Endothelial cell (in vitro differentiated cells): ENCODE measurements around the gene VPS51. TPM values are rescaled to one million over a fixed set of nuclear protein-coding genes. Genes with fewer than 3 reads are reported as not detected.
"Not testable (repeated sequence)": the region's sequence is repeated elsewhere in the genome, so short reads cannot be mapped to it uniquely, and the experiment has no call there.

Source experiments
- DNase-seq: peaks from one replicate; pipeline ENCODE4 v3.0.0; 2021; ENCODE audit warnings: low spot score
- H3K27ac Mint-ChIP-seq: one replicate; pipeline ENCODE4 v1.8.0; 2021; ENCODE audit warnings: mixed read lengths, inconsistent platforms; ENCODE audit not compliant: unreplicated experiment
- H3K27me3 Mint-ChIP-seq: one replicate; pipeline ENCODE4 v1.8.0; 2021; ENCODE audit warnings: mild to moderate bottlenecking, moderate library complexity, mixed read lengths, inconsistent platforms; ENCODE audit not compliant: unreplicated experiment
- H3K36me3 Mint-ChIP-seq: one replicate; pipeline ENCODE4 v1.8.0; 2021; ENCODE audit warnings: mild to moderate bottlenecking, low read depth, mixed read lengths, inconsistent platforms; ENCODE audit not compliant: unreplicated experiment
- H3K4me1 Mint-ChIP-seq: one replicate; pipeline ENCODE4 v1.8.0; 2021; ENCODE audit warnings: mild to moderate bottlenecking, mixed read lengths, inconsistent platforms; ENCODE audit not compliant: unreplicated experiment
- H3K4me3 Mint-ChIP-seq: one replicate; pipeline ENCODE4 v1.8.0; 2021; ENCODE audit warnings: mild to moderate bottlenecking, mixed read lengths, inconsistent platforms; ENCODE audit not compliant: unreplicated experiment
- H3K9me3 Mint-ChIP-seq: one replicate; pipeline ENCODE4 v1.8.0; 2021; ENCODE audit warnings: mixed read lengths, inconsistent platforms; ENCODE audit not compliant: unreplicated experiment
- CTCF ChIP-seq: fragments of 200-600 bp; sonication (generic); IDR thresholded peaks from one replicate; pipeline ENCODE4 v1.5.0; 2021; ENCODE audit warnings: antibody characterized with exemption; ENCODE audit not compliant: unreplicated experiment
- total RNA-seq: library from RNA; stranded (reverse); fragmentation: NEBNext Ultra II Directional; extraction: Animal tissue kit (Norgen Biotek cat#: 25700); gene quantifications from one replicate; pipeline ENCODE4 v1.2.1, GENCODE V29; 2021; ENCODE audit not compliant: unreplicated experiment

The VPS51 gene
- total RNA-seq, 1 donor from 2014 or later = 161 TPM

GRCh38 chr11:65115361-65116082 is 19.5 kb downstream of the VPS51 start:
- peaks cover 28% of the 10 kb centered on the region for H3K27me3 Mint-ChIP-seq
- TF ChIP-seq CTCF = no peak
- H3K27ac Mint-ChIP-seq = no peak overlapping the region
- H3K4me1 Mint-ChIP-seq = peaks cover 14% of the 10 kb centered on the region
- H3K9me3 Mint-ChIP-seq = no peaks in the 10 kb centered on the region
- H3K4me3 Mint-ChIP-seq = peak overlapping the region; percentile 62
- H3K36me3 Mint-ChIP-seq = peaks cover 29% of the 10 kb centered on the region
- DNase-seq = no peak

- H3K27ac Mint-ChIP-seq = no peak overlapping the region
- DNase-seq = peak; percentile 34
- H3K4me3 Mint-ChIP-seq = peak overlapping the region; percentile 88
- peaks cover 20% of the 10 kb centered on the region for H3K4me1 Mint-ChIP-seq
- H3K9me3 Mint-ChIP-seq = no peaks in the 10 kb centered on the region
- no peak for TF ChIP-seq CTCF
- peaks cover 28% of the 10 kb centered on the region for H3K27me3 Mint-ChIP-seq
- H3K36me3 Mint-ChIP-seq = peaks cover 32% of the 10 kb centered on the region
These were observed 20.6 kb downstream of the VPS51 start for GRCh38 chr11:65116370-65117205.

- Mint-ChIP-seq H3K9me3 (no peaks in the 10 kb centered on the region), H3K27me3 (peaks cover 32% of the 10 kb centered on the region), H3K27ac (peak within 1 kb of the TSS; percentile 77), H3K4me1 (peaks cover 28% of the 10 kb centered on the region), H3K4me3 (peak within 1 kb of the TSS; percentile 88), H3K36me3 (peaks cover 35% of the 10 kb centered on the region)
- peak; percentile 95 for TF ChIP-seq CTCF
- peak; percentile 98 for DNase-seq
These were observed 21.4 kb downstream of the VPS51 start, which contains the start of gene ZNHIT2 for GRCh38 chr11:65117206-65118096. ZNHIT2 (minus strand) TSS chr11:65117701; CDS start chr11:65117653, 48 bp downstream.

- Mint-ChIP-seq H3K27me3 (peaks cover 29% of the 10 kb centered on the region), H3K36me3 (peaks cover 34% of the 10 kb centered on the region), H3K9me3 (no peaks in the 10 kb centered on the region), H3K27ac (peak overlapping the region; percentile 77), H3K4me1 (peaks cover 27% of the 10 kb centered on the region), H3K4me3 (peak overlapping the region; percentile 87)
- peak; percentile 52 for TF ChIP-seq CTCF
- no peak for DNase-seq
These were observed 22.3 kb downstream of the VPS51 start for GRCh38 chr11:65118097-65118837.

GRCh38 chr11:65118891-65119669 is 23.1 kb downstream of the VPS51 start:
- peaks cover 23% of the 10 kb centered on the region for H3K4me1 Mint-ChIP-seq
- not testable (repeated sequence) for H3K9me3 Mint-ChIP-seq, DNase-seq
- H3K36me3 Mint-ChIP-seq = peaks cover 26% of the 10 kb centered on the region
- peaks cover 22% of the 10 kb centered on the region for H3K27me3 Mint-ChIP-seq
- peak overlapping the region; percentile 83 for H3K27ac Mint-ChIP-seq
- peak overlapping the region; percentile 87 for H3K4me3 Mint-ChIP-seq
